ENCODE data around the gene D2HGDH.

The D2HGDH gene

GRCh38 chr2:241734467-241735208 lies at the start of gene D2HGDH:
Gene D2HGDH (plus strand): TSS chr2:241734630. CDS start chr2:241735225, 595 bp downstream.
- H3K9me3 Mint-ChIP-seq, result no peaks in the 10 kb centered on the region
- H3K4me3 Mint-ChIP-seq, result peak within 1 kb of the TSS; percentile 84
- peak; percentile 96 for DNase-seq
- peaks cover 64% of the 10 kb centered on the region for H3K4me1 Mint-ChIP-seq (ENCODE audit: low read depth)
- no peaks in the 10 kb centered on the region for H3K27me3 Mint-ChIP-seq
- H3K27ac Mint-ChIP-seq, result peak within 1 kb of the TSS; percentile 83
- peaks cover 29% of the 10 kb centered on the region for H3K36me3 Mint-ChIP-seq (ENCODE audit: low read depth)

GRCh38 chr2:241686324-241686649 lies 48.1 kb upstream of the D2HGDH start:
- no peaks in the 10 kb centered on the region for H3K9me3 Mint-ChIP-seq
- peak overlapping the region; percentile 89 for H3K27ac Mint-ChIP-seq
- H3K4me3 Mint-ChIP-seq, result peak overlapping the region; percentile 97
- DNase-seq, result no peak
- peaks cover 86% of the 10 kb centered on the region for H3K36me3 Mint-ChIP-seq (ENCODE audit: low read depth)
- H3K27me3 Mint-ChIP-seq, result no peaks in the 10 kb centered on the region
- H3K4me1 Mint-ChIP-seq (ENCODE audit: low read depth), result peaks cover 34% of the 10 kb centered on the region

GRCh38 chr2:241686650-241687425 lies 47.6 kb upstream of the D2HGDH start, which contains the start of gene DTYMK:
Gene DTYMK (minus strand): TSS chr2:241686815. CDS start chr2:241686783, 32 bp downstream.
- H3K36me3 Mint-ChIP-seq (ENCODE audit: low read depth), result peaks cover 86% of the 10 kb centered on the region

GRCh38 chr2:241689306-241689705 lies 45.1 kb upstream of the D2HGDH start:
- Mint-ChIP-seq H3K27ac (peak overlapping the region; percentile 86), H3K9me3 (no peaks in the 10 kb centered on the region), H3K36me3 (ENCODE audit: low read depth) (peaks cover 83% of the 10 kb centered on the region), H3K27me3 (no peaks in the 10 kb centered on the region), H3K4me3 (peak overlapping the region; percentile 97), H3K4me1 (ENCODE audit: low read depth) (peaks cover 35% of the 10 kb centered on the region)
- DNase-seq, result peak; percentile 55

More at GRCh38 chr2:241686650-241687425, 47.6 kb upstream of the D2HGDH start, which contains the start of gene DTYMK:
- H3K4me1 Mint-ChIP-seq (ENCODE audit: low read depth), result peaks cover 34% of the 10 kb centered on the region
- peak; percentile 96 for DNase-seq
- no peaks in the 10 kb centered on the region for H3K27me3 Mint-ChIP-seq
- H3K27ac Mint-ChIP-seq, result peak within 1 kb of the TSS; percentile 96
- H3K9me3 Mint-ChIP-seq, result no peaks in the 10 kb centered on the region
- peak within 1 kb of the TSS; percentile 97 for H3K4me3 Mint-ChIP-seq

- Mint-ChIP-seq H3K27me3 (no peaks in the 10 kb centered on the region), H3K9me3 (no peaks in the 10 kb centered on the region), H3K4me1 (ENCODE audit: low read depth) (peaks cover 32% of the 10 kb centered on the region), H3K36me3 (ENCODE audit: low read depth) (peaks cover 84% of the 10 kb centered on the region), H3K27ac (peak overlapping the region; percentile 86), H3K4me3 (peak overlapping the region; percentile 31)
- no peak for DNase-seq
These were observed 44.2 kb upstream of the D2HGDH start for GRCh38 chr2:241690202-241690717.

GRCh38 chr2:241692448-241692847 lies 42.0 kb upstream of the D2HGDH start:
- H3K36me3 Mint-ChIP-seq (ENCODE audit: low read depth), result peaks cover 83% of the 10 kb centered on the region
- no peak overlapping the region for H3K27ac Mint-ChIP-seq
- H3K27me3 Mint-ChIP-seq, result no peaks in the 10 kb centered on the region
- H3K4me1 Mint-ChIP-seq (ENCODE audit: low read depth), result peaks cover 26% of the 10 kb centered on the region
- no peak for DNase-seq
- H3K4me3 Mint-ChIP-seq, result no peak overlapping the region
- no peaks in the 10 kb centered on the region for H3K9me3 Mint-ChIP-seq

GRCh38 chr2:241695651-241696050 lies 38.8 kb upstream of the D2HGDH start:
- H3K27me3 Mint-ChIP-seq, result no peaks in the 10 kb centered on the region

GRCh38 chr2:241701149-241701398 lies 33.4 kb upstream of the D2HGDH start:
- peaks cover 34% of the 10 kb centered on the region for H3K4me1 Mint-ChIP-seq (ENCODE audit: low read depth)

More at GRCh38 chr2:241695651-241696050, 38.8 kb upstream of the D2HGDH start:
- DNase-seq, result no peak
- H3K4me1 Mint-ChIP-seq (ENCODE audit: low read depth), result peaks cover 18% of the 10 kb centered on the region
- peak overlapping the region; percentile 2 for H3K27ac Mint-ChIP-seq
- peaks cover 62% of the 10 kb centered on the region for H3K36me3 Mint-ChIP-seq (ENCODE audit: low read depth)
- H3K4me3 Mint-ChIP-seq, result no peak overlapping the region
- no peaks in the 10 kb centered on the region for H3K9me3 Mint-ChIP-seq

GRCh38 chr2:241701399-241702154 lies 32.9 kb upstream of the D2HGDH start, which contains the start of gene ING5:
Gene ING5 (plus strand): TSS chr2:241702039. CDS start chr2:241702066, 27 bp downstream.
- H3K9me3 Mint-ChIP-seq, result peaks cover under 1% of the 10 kb centered on the region

More at GRCh38 chr2:241701149-241701398, 33.4 kb upstream of the D2HGDH start:
- no peaks in the 10 kb centered on the region for H3K27me3 Mint-ChIP-seq
- DNase-seq, result no peak
- H3K9me3 Mint-ChIP-seq, result no peaks in the 10 kb centered on the region
- peaks cover 45% of the 10 kb centered on the region for H3K36me3 Mint-ChIP-seq (ENCODE audit: low read depth)
- H3K27ac Mint-ChIP-seq, result peak overlapping the region; percentile 94
- peak overlapping the region; percentile 89 for H3K4me3 Mint-ChIP-seq

GRCh38 chr2:241702155-241703031 lies 32.0 kb upstream of the D2HGDH start:
- Mint-ChIP-seq H3K36me3 (ENCODE audit: low read depth) (peaks cover 52% of the 10 kb centered on the region), H3K4me1 (ENCODE audit: low read depth) (peaks cover 34% of the 10 kb centered on the region), H3K4me3 (peak overlapping the region; percentile 89), H3K9me3 (peaks cover 3% of the 10 kb centered on the region), H3K27ac (peak overlapping the region; percentile 91), H3K27me3 (no peaks in the 10 kb centered on the region)
- DNase-seq, result peak; percentile 95

More at GRCh38 chr2:241701399-241702154, 32.9 kb upstream of the D2HGDH start, which contains the start of gene ING5:
- Mint-ChIP-seq H3K4me3 (peak within 1 kb of the TSS; percentile 89), H3K27me3 (no peaks in the 10 kb centered on the region), H3K4me1 (ENCODE audit: low read depth) (peaks cover 34% of the 10 kb centered on the region), H3K36me3 (ENCODE audit: low read depth) (peaks cover 45% of the 10 kb centered on the region), H3K27ac (peak within 1 kb of the TSS; percentile 94)
- peak; percentile 98 for DNase-seq

GRCh38 chr2:241703032-241703604 lies 31.3 kb upstream of the D2HGDH start:
- no peaks in the 10 kb centered on the region for H3K27me3 Mint-ChIP-seq
- H3K4me3 Mint-ChIP-seq, result peak overlapping the region; percentile 89
- DNase-seq, result no peak
- H3K27ac Mint-ChIP-seq, result peak overlapping the region; percentile 91
- peaks cover 60% of the 10 kb centered on the region for H3K36me3 Mint-ChIP-seq (ENCODE audit: low read depth)
- H3K9me3 Mint-ChIP-seq, result peaks cover 3% of the 10 kb centered on the region
- H3K4me1 Mint-ChIP-seq (ENCODE audit: low read depth), result peaks cover 34% of the 10 kb centered on the region

GRCh38 chr2:241706537-241706936 lies 27.9 kb upstream of the D2HGDH start:
- peaks cover 80% of the 10 kb centered on the region for H3K36me3 Mint-ChIP-seq (ENCODE audit: low read depth)
- peaks cover 19% of the 10 kb centered on the region for H3K4me1 Mint-ChIP-seq (ENCODE audit: low read depth)
- H3K9me3 Mint-ChIP-seq, result peaks cover 3% of the 10 kb centered on the region
- H3K4me3 Mint-ChIP-seq, result no peak overlapping the region
- no peak for DNase-seq
- no peaks in the 10 kb centered on the region for H3K27me3 Mint-ChIP-seq
- H3K27ac Mint-ChIP-seq, result no peak overlapping the region

GRCh38 chr2:241708879-241709278 lies 25.6 kb upstream of the D2HGDH start:
- H3K27ac Mint-ChIP-seq, result no peak overlapping the region
- peaks cover 8% of the 10 kb centered on the region for H3K4me1 Mint-ChIP-seq (ENCODE audit: low read depth)
- H3K9me3 Mint-ChIP-seq, result peaks cover 3% of the 10 kb centered on the region
- H3K36me3 Mint-ChIP-seq (ENCODE audit: low read depth), result peaks cover 89% of the 10 kb centered on the region
- no peak for DNase-seq
- no peaks in the 10 kb centered on the region for H3K27me3 Mint-ChIP-seq
- H3K4me3 Mint-ChIP-seq, result no peak overlapping the region
